Spleen (tissue), 11 donors: ENCODE measurements around the gene RAN. TPM values are rescaled to one million over a fixed set of nuclear protein-coding genes. Genes with fewer than 3 reads are reported as not detected.
A peak's percentile ranks its signal among the peaks of the same experiment; 100 is the strongest.
"Not testable (repeated sequence)": the region's sequence is repeated elsewhere in the genome, so short reads cannot be mapped to it uniquely, and the experiment has no call there.

Source experiments
- DNase-seq: peaks from one replicate; pipeline ENCODE4 v3.0.0-alpha.2; 2020
- H3K27ac ChIP-seq, 8 donors: fragments of 200-600 bp; sonication (generic) in 7 of 8; 1 replicate in 4 of 8; 2 replicates in 4 of 8; pipeline versions ENCODE4 v1.5.0 to v1.8.0; 2016 to 2021; ENCODE audit warnings: inconsistent platforms in 4 of 8, mild to moderate bottlenecking in 4 of 8, moderate library complexity in 1 of 8
- H3K27me3 ChIP-seq, 7 donors: fragments of 200-600 bp; sonication (generic) in 6 of 7; replicated peaks in 1 of 7; 1 replicate in 4 of 7; 2 replicates in 3 of 7; pipeline versions ENCODE4 v1.5.0 to v1.8.0; 2016 to 2021; ENCODE audit warnings: inconsistent platforms in 3 of 7, mild to moderate bottlenecking in 1 of 7
- H3K36me3 ChIP-seq, 6 donors: fragments of 200-600 bp; sonication (generic) in 5 of 6; 1 replicate in 4 of 6; 2 replicates in 2 of 6; pipeline versions ENCODE4 v1.5.0 to v1.8.0; 2016 to 2021; ENCODE audit warnings: inconsistent platforms in 2 of 6
- H3K4me1 ChIP-seq, 6 donors: fragments of 200-600 bp; sonication (generic) in 5 of 6; 1 replicate in 3 of 6; 2 replicates in 3 of 6; pipeline versions ENCODE4 v1.5.0 to v1.8.0; 2016 to 2021; ENCODE audit warnings: inconsistent platforms in 3 of 6
- H3K4me3 ChIP-seq, 8 donors: fragments of 200-600 bp; sonication (generic) in 7 of 8; 1 replicate in 4 of 8; 2 replicates in 4 of 8; pipeline versions ENCODE4 v1.5.0 to v1.8.0; 2016 to 2021; ENCODE audit warnings: inconsistent platforms in 4 of 8, mild to moderate bottlenecking in 4 of 8, moderate library complexity in 2 of 8
- H3K9me3 ChIP-seq, 8 donors: fragments of 200-600 bp; sonication (generic) in 7 of 8; 1 replicate in 4 of 8; 2 replicates in 4 of 8; pipeline versions ENCODE4 v1.5.0 to v1.8.0; 2016 to 2021; ENCODE audit warnings: inconsistent platforms in 4 of 8
- CTCF ChIP-seq, 11 experiments: fragments of 200-600 bp in 7 of 11; fragments of 450-650 bp in 4 of 11; sonication (generic) in 4 of 11; IDR thresholded peaks in 8 of 11; conservative IDR thresholded peaks in 3 of 11; 1 replicate in 7 of 11; 2 replicates in 4 of 11; pipeline versions ENCODE4 v1.4.0 to v1.8.0; 2016 to 2021; ENCODE audit warnings: antibody characterized with exemption in 11 of 11, inconsistent platforms in 4 of 11, mild to moderate bottlenecking in 1 of 11
- POLR2A ChIP-seq, 3 donors: fragments of 450-650 bp; IDR thresholded peaks; one replicate each; pipeline ENCODE4 v1.5.1; 2017; ENCODE audit warnings: antibody characterized with exemption in 3 of 3, mild to moderate bottlenecking in 1 of 3
- POLR2AphosphoS5 ChIP-seq, 3 donors: sonication (generic); formaldehyde crosslinking; IDR thresholded peaks; one replicate each; pipeline ENCODE4 v1.5.1; 2017; ENCODE audit warnings: antibody characterized with exemption in 3 of 3
- WGBS, 5 donors: extraction: QIAGEN DNeasy Blood & Tissue Kit in 3 of 5; methylation state at CpG; one replicate each; pipeline versions ENCODE4 v1.1.5 to v1.1.7; 2013 to 2018; 5-methylcytosine and 5-hydroxymethylcytosine counted together
- intact Hi-C: fragments of 100-400 bp; cut with DNase I; formaldehyde crosslinking; loops from one replicate; pipeline ENCODE4 v1.15.0; 2023; ENCODE audit warnings: low total_unique reads
- polyA plus RNA-seq, 3 donors: library from polyadenylated mRNA; stranded (reverse); fragments of 200-250 nt; gene quantifications; one replicate each; pipeline ENCODE4 v1.2.1, GENCODE V29; 2013
- total RNA-seq, 7 donors: library from RNA; depleted of rRNA in 3 of 7; stranded (reverse); fragments of >200 nt in 3 of 7; fragmentation: NEBNext Ultra II Directional in 4 of 7; extraction: Animal tissue kit (Norgen Biotek cat#: 25700) in 4 of 7; gene quantifications; one replicate each; pipeline versions ENCODE4 v1.1.0 to v1.2.1, GENCODE V29; 2016 to 2021
- donor health status: healthy with polysubstance abuse.
- donor health status: DM: no; HTN: no; CAD: no; lungs with moderate emphysema.
- donor health status: DM: no; HTN: no; CAD: no.
- donor health status: Bipolar disorder and iron deficiency.
- donor health status: healthy.
- donor health status: DM: no; HTN: no; CAD: no.
- donor health status: DM: yes; HTN: yes; CAD: no.

RAN gene
- total and polyA plus RNA-seq, 10 donors: 128 to 423 (median 293) TPM

- H3K9me3 ChIP-seq: peaks cover 0 to 7% (median 0%) of the 10 kb centered on the region in 8 donors
- H3K4me1 ChIP-seq: no peaks in the 10 kb centered on the region
- H3K36me3 ChIP-seq: no peaks in the 10 kb centered on the region
- H3K4me3 ChIP-seq: no peak overlapping the region
- H3K27ac ChIP-seq: no peak overlapping the region
- no peaks in the 10 kb centered on the region for H3K27me3 ChIP-seq
- intact Hi-C loops: no loop called here
- DNase-seq: peak; percentile 7
- TF ChIP-seq POLR2AphosphoS5 (IDR thresholded peaks at IDR 0.05) (no peak), CTCF (IDR thresholded peaks at IDR 0.05 in 8 of 11, conservative IDR thresholded peaks at IDR 0.05 in 3 of 11) (no peak), POLR2A (IDR thresholded peaks at IDR 0.05) (no peak)
- WGBS, 5 donors: 78 to 88% (median 84%) methylated on average over 7 of the region's 7 CpGs
These were observed 24.8 kb upstream of the RAN start for GRCh38 chr12:130847112-130847511.

GRCh38 chr12:130848105-130848504 lies 23.8 kb upstream of the RAN start:
- H3K4me3 ChIP-seq, H3K36me3 ChIP-seq, H3K27ac ChIP-seq, H3K27me3 ChIP-seq, H3K9me3 ChIP-seq, H3K4me1 ChIP-seq, intact Hi-C loops: not testable (repeated sequence)
- 90 to 97% (median 95%) methylated on average over 6 of the region's 6 CpGs for WGBS, 5 donors
- DNase-seq: peak; percentile 25

- H3K27me3 ChIP-seq, intact Hi-C loops, H3K27ac ChIP-seq, H3K9me3 ChIP-seq, H3K4me3 ChIP-seq, H3K36me3 ChIP-seq, H3K4me1 ChIP-seq: not testable (repeated sequence)
- WGBS, 5 donors: 79 to 100% (median 90%) methylated on average over 1 of the region's 1 CpG
- DNase-seq: peak; percentile 2
These were observed 23.0 kb upstream of the RAN start for GRCh38 chr12:130848785-130849305.

- 77 to 86% (median 82%) methylated on average over 7 of the region's 7 CpGs for WGBS, 5 donors
- Histone ChIP-seq H3K27me3 (peaks cover 0 to 14% (median 0%) of the 10 kb centered on the region in 7 donors), H3K27ac (no peak overlapping the region), H3K4me1 (no peaks in the 10 kb centered on the region), H3K9me3 (peaks cover 0 to 7% (median 0%) of the 10 kb centered on the region in 8 donors), H3K36me3 (no peaks in the 10 kb centered on the region), H3K4me3 (no peak overlapping the region)
- TF ChIP-seq POLR2A (IDR thresholded peaks at IDR 0.05) (no peak), CTCF (IDR thresholded peaks at IDR 0.05 in 8 of 11, conservative IDR thresholded peaks at IDR 0.05 in 3 of 11) (no peak), POLR2AphosphoS5 (IDR thresholded peaks at IDR 0.05) (no peak)
- intact Hi-C loops: no loop called here
- DNase-seq: peak; percentile 34
These were observed 22.1 kb upstream of the RAN start for GRCh38 chr12:130849561-130850417.

GRCh38 chr12:130850418-130851021 lies 21.3 kb upstream of the RAN start:
- intact Hi-C loops: no loop called here
- Histone ChIP-seq H3K9me3 (peaks cover 0 to 7% (median 0%) of the 10 kb centered on the region in 8 donors), H3K4me1 (no peaks in the 10 kb centered on the region), H3K4me3 (no peak overlapping the region), H3K27me3 (peaks cover 0 to 22% (median 0%) of the 10 kb centered on the region in 7 donors), H3K27ac (no peak overlapping the region), H3K36me3 (no peaks in the 10 kb centered on the region)
- no peak for DNase-seq
- TF ChIP-seq POLR2A (IDR thresholded peaks at IDR 0.05) (no peak), CTCF (IDR thresholded peaks at IDR 0.05 in 8 of 11, conservative IDR thresholded peaks at IDR 0.05 in 3 of 11) (no peak), POLR2AphosphoS5 (IDR thresholded peaks at IDR 0.05) (no peak)
- 74 to 90% (median 86%) methylated on average over 12 of the region's 12 CpGs for WGBS, 5 donors
